Upper lobe of right lung (tissue), 1 donor: Measurements from ENCODE around the gene CHRNB1. TPM values are rescaled to one million over a fixed set of nuclear protein-coding genes. Genes with fewer than 3 reads are reported as not detected.

ENCODE experiments used
- ATAC-seq: fragments of 200-7000 bp; cut with Tn5 transposase; one replicate; pipeline ENCODE4 v1.9.1; 2020; ENCODE audit warnings: mild to moderate bottlenecking, moderate library complexity
- DNase-seq: peaks from one replicate; pipeline ENCODE4 v3.0.0-alpha.2; 2020
- H3K27ac ChIP-seq: fragments of 200-600 bp; one replicate; pipeline ENCODE4 v1.8.0; 2022
- H3K27me3 ChIP-seq: fragments of 200-600 bp; one replicate; pipeline ENCODE4 v1.8.0; 2022; ENCODE audit warnings: mild to moderate bottlenecking
- H3K36me3 ChIP-seq: fragments of 200-600 bp; one replicate; pipeline ENCODE4 v1.8.0; 2022
- H3K4me1 ChIP-seq: fragments of 200-600 bp; one replicate; pipeline ENCODE4 v1.8.0; 2022
- H3K4me3 ChIP-seq: fragments of 200-600 bp; one replicate; pipeline ENCODE4 v1.8.0; 2022; ENCODE audit warnings: mild to moderate bottlenecking
- H3K9me3 ChIP-seq: fragments of 200-600 bp; one replicate; pipeline ENCODE4 v1.8.0; 2022
- intact Hi-C: fragments of 100-400 bp; cut with DNase I; formaldehyde crosslinking; loops from one replicate; pipeline ENCODE4 v1.11.0; 2022
- total RNA-seq: library from RNA; stranded (reverse); fragmentation: NEBNext Ultra II Directional; extraction: Animal tissue kit (Norgen Biotek cat#: 25700); gene quantifications from one replicate; pipeline ENCODE4 v1.2.1, GENCODE V29; 2021
- TF ChIP-seq, protein P1 (sequence below): fragments of 200-600 bp; IDR thresholded peaks from one replicate; pipeline ENCODE4 v1.8.0; 2022; ENCODE audit warnings: antibody characterized with exemption
- donor health status: DM: no; HTN: yes; CAD: no; lungs with severe emphysema.

The CHRNB1 gene
- total RNA-seq, 1 donor from 2014 or later = 10.1 TPM

DNA sequence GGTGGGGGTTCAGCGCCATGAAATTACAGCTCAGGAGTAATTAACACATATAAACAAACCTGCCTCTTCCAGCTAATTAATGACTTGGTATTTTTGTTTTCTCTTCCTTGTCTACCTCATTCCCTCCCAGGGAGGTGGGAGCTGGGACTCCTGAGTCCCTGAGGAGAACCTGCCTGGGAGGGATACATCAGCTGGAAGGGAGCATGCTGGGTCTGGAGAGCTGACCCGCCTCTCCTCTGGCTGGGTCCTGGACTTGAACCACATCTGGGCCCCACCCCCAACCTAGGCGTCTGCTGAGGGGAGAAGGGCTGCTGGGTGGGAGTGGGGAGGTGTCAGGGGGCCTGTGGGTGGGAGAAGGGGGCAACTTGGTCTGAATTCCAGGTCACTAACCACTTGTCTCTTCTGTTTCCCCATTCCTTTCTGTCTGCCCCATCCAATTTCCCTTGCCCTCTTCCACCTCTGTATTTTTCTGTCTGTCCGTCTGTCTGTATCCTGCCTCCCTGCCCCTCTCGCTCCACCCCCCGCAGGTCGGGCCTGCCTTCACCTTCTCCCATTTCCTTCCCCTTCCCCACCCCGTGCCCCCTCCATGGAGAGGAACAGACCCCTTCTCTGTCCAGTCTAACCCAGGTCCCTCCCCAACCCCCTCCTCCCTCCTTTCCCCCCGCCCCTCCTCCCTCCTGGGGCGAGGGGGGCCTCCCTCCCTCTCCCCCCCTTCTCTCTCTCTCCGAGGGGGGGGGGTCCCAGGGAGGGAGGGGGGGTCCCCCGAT, 37.2 kb upstream of the CHRNB1 start, which contains the start of gene NLGN2:
TSS of gene NLGN2 (plus strand) at position 361 of the 767 bp plus-strand sequence. CDS start 411 bp downstream, outside the sequence.
- DNase-seq (no peak), ATAC-seq (no peak)
- intact Hi-C loops = no loop called here
- TF ChIP-seq, protein P1, sequence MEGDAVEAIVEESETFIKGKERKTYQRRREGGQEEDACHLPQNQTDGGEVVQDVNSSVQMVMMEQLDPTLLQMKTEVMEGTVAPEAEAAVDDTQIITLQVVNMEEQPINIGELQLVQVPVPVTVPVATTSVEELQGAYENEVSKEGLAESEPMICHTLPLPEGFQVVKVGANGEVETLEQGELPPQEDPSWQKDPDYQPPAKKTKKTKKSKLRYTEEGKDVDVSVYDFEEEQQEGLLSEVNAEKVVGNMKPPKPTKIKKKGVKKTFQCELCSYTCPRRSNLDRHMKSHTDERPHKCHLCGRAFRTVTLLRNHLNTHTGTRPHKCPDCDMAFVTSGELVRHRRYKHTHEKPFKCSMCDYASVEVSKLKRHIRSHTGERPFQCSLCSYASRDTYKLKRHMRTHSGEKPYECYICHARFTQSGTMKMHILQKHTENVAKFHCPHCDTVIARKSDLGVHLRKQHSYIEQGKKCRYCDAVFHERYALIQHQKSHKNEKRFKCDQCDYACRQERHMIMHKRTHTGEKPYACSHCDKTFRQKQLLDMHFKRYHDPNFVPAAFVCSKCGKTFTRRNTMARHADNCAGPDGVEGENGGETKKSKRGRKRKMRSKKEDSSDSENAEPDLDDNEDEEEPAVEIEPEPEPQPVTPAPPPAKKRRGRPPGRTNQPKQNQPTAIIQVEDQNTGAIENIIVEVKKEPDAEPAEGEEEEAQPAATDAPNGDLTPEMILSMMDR = no peak
- Histone ChIP-seq H3K36me3 (no peaks in the 10 kb centered on the region), H3K9me3 (no peaks in the 10 kb centered on the region), H3K27me3 (no peaks in the 10 kb centered on the region), H3K4me3 (no peak within 1 kb of the TSS), H3K27ac (no peak within 1 kb of the TSS), H3K4me1 (peaks cover 7% of the 10 kb centered on the region)

DNA sequence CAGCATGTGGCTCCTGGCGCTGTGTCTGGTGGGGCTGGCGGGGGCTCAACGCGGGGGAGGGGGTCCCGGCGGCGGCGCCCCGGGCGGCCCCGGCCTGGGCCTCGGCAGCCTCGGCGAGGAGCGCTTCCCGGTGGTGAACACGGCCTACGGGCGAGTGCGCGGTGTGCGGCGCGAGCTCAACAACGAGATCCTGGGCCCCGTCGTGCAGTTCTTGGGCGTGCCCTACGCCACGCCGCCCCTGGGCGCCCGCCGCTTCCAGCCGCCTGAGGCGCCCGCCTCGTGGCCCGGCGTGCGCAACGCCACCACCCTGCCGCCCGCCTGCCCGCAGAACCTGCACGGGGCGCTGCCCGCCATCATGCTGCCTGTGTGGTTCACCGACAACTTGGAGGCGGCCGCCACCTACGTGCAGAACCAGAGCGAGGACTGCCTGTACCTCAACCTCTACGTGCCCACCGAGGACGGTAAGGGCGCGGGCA, 36.6 kb upstream of the CHRNB1 start:
- no peaks in the 10 kb centered on the region for H3K27me3 ChIP-seq
- TF ChIP-seq, protein P1 = no peak
- H3K4me3 ChIP-seq = no peak overlapping the region
- ATAC-seq (no peak), DNase-seq (no peak)
- no peak overlapping the region for H3K27ac ChIP-seq
- H3K4me1 ChIP-seq = peaks cover under 1% of the 10 kb centered on the region
- H3K36me3 ChIP-seq = no peaks in the 10 kb centered on the region
- H3K9me3 ChIP-seq = no peaks in the 10 kb centered on the region
- intact Hi-C loops = no loop called here

DNA sequence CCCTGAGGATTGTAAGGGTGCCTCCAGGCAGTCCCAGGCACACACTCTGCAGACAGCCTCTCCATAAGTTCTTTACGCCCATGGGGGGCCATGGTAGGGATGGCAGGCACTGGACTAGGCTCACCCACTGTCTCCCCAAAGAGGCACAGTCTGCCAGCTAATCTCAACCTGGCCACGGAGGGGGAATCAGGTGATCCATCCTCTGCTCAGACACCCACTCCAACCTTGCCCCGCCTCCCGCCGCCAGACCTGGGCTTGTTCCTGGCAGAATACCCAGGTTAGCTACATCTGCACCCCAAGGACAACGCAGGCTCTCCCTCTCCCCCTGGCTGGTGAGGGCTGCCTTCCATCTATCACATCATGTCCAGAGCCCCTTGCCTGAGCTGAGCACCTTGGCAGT, 36.0 kb upstream of the CHRNB1 start:
- no peak overlapping the region for H3K27ac ChIP-seq
- no peaks in the 10 kb centered on the region for H3K36me3 ChIP-seq
- TF ChIP-seq, protein P1 = no peak
- no peak overlapping the region for H3K4me3 ChIP-seq
- H3K9me3 ChIP-seq = no peaks in the 10 kb centered on the region
- intact Hi-C loops = no loop called here
- DNase-seq = no peak
- no peak for ATAC-seq
- no peaks in the 10 kb centered on the region for H3K27me3 ChIP-seq
- no peaks in the 10 kb centered on the region for H3K4me1 ChIP-seq

DNA sequence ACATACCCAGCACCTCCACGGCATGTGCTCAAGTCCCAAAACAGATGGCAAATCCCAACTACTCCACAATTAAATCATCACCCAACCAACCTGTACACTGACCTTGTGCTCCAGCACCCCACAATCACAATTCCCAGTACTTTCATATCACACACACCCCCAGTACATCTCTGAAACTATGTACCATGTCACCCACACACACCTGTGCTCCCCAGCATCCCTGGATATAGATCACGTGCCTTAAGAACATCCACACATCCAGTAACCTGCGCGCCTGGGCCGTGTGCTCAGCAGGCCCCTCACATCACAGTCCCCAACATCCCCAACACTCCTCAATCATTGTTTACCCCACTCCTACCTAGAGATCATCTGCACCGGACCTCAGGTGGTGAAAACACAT, 35.1 kb upstream of the CHRNB1 start:
- Histone ChIP-seq H3K27ac (no peak overlapping the region), H3K4me1 (no peaks in the 10 kb centered on the region), H3K9me3 (no peaks in the 10 kb centered on the region), H3K27me3 (no peaks in the 10 kb centered on the region), H3K4me3 (no peak overlapping the region), H3K36me3 (no peaks in the 10 kb centered on the region)
- TF ChIP-seq, protein P1 = no peak
- intact Hi-C loops = no loop called here
- DNase-seq (no peak), ATAC-seq (no peak)

DNA sequence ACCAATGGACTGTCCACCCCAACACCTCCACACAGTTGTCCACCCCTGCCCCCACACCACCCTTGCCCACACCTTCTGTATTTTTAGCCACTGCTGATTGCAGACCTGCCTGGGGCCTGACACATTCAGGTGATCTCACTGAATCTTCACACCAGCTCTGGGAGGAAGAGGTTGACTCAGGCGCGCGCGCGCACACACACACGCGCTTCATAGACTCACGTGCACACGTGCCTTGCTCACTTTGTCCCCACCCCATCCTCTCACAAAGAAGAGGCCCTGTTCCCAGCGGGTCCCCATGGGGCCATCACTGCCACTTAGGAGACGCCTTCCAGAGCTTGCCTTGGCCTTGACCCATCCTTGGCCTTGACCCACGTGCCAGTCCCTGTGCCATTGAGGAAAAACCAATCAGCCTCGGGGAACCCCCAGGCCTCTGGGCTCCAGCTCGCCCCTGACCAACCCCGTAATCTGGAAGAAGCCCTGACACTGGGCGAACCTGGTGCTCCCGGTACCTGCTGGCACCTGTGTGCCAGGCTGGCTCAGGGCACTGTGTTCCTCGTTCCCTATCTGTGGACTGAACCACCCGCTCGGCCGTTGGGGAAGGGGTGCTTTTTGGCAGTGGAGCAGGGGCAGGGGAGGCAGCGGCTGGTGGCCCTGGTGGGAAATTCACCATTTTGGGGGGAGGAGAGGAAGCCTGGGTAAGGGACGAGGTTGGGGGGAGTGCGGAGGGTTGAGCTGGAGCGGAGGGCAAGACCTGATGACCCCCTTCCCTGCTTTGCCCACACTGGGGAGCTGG, 34.0 kb upstream of the CHRNB1 start:
- intact Hi-C loops = no loop called here
- no peak for ATAC-seq

More for the DNA sequence above, 34.0 kb upstream of the CHRNB1 start:
- Histone ChIP-seq H3K4me1 (no peaks in the 10 kb centered on the region), H3K27ac (no peak overlapping the region), H3K4me3 (no peak overlapping the region), H3K36me3 (no peaks in the 10 kb centered on the region), H3K9me3 (no peaks in the 10 kb centered on the region), H3K27me3 (no peaks in the 10 kb centered on the region)
- DNase-seq = no peak
- TF ChIP-seq, protein P1 = no peak
